Pons (tissue), 1 donor: ENCODE results near the gene SV2C.

Source experiments
- DNase-seq: peaks from one replicate; pipeline ENCODE4 v3.0.0-alpha.2; 2016; ENCODE audit warnings: low spot score

SV2C gene

DNA sequence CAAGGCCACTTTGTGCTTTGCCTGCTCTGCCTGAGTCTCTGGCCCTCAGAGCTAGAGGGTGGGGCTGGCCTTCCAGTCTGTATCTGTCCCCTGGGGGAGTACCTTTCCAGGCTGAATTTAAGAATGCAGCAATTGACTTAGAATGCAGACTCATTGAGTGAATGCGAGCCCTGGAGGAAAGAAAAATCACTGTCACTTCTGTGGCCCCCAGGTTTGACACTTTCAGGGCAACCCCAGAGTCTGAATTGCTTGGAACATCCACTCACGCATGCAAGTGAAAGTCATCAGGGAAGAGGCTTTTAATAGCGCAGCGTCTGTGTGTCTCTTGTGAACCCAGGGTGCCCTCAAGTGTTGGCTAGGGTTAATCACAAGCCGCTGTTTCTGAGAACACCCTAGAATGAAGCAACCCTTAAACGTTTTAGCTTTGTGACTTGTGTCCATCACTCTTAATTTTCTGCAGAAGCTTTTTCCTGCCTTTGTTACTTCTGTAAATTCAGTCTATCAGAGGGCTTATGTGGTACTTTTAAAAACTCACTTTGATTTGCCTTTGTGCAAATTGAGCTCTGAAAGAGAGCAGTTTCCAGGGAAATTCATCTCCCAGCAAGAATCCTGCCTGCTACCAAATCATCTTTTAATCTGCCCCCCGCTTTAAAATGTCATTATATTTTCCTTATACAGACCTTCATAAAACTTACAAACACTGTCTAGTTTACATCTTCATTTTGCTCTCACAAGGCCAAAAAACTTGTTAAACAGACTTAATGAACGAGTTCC lies 173.1 kb downstream of the SV2C start:
- peak; percentile 85 for DNase-seq

- DNase-seq, result no peak
Measured at GRCh38 chr5:76257225-76257833, 174.1 kb downstream of the SV2C start.

- no peak for DNase-seq
Measured at GRCh38 chr5:76257897-76258296, 174.7 kb downstream of the SV2C start.

DNA sequence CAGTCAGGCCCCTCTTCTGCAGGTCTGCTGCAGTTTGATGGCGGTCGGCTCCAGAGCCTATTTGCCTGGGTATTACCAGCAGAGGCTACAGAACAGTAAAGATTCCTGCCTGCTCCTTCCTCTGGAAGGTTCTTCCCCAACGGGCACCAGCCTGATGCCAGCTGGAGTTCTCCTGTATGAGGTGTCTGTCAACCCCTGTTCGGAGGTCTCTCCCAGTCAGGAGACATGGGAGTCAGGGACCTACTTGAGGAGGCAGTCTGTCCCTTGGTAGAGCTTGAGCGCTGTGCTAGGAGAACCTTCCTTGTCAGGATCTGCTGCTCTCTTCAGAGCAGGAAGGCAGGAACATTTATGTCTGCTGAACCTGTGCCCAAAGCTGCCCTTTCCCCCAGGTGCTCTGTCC lies 181.5 kb downstream of the SV2C start:
- DNase-seq, result no peak

- no peak for DNase-seq
Measured at GRCh38 chr5:76269259-76269931, 186.2 kb downstream of the SV2C start.

- no peak for DNase-seq
Measured at GRCh38 chr5:76269932-76270610, 186.9 kb downstream of the SV2C start.

- DNase-seq, result no peak
Measured at GRCh38 chr5:76271836-76272235, 188.7 kb downstream of the SV2C start.

GRCh38 chr5:76273206-76273885 lies 190.2 kb downstream of the SV2C start:
- no peak for DNase-seq

DNA sequence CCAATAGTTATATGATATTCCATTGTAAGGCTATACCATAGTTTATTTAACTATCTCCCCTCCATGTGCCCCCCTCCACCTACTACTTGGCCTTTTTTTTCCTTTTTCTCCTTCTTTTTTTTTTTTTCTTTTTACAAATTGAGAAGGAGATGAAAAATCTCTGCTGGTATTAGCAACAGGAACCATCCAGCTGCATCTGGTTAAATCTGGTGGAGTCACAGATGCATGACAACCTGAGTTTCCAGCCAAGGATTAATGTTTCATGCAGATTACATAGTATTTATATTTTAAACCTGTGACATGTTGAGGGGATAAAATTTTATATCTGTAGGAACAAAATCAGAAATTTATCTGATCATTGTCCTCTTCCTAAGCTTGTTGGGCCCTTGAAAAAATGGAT lies 191.4 kb downstream of the SV2C start:
- no peak for DNase-seq

DNA sequence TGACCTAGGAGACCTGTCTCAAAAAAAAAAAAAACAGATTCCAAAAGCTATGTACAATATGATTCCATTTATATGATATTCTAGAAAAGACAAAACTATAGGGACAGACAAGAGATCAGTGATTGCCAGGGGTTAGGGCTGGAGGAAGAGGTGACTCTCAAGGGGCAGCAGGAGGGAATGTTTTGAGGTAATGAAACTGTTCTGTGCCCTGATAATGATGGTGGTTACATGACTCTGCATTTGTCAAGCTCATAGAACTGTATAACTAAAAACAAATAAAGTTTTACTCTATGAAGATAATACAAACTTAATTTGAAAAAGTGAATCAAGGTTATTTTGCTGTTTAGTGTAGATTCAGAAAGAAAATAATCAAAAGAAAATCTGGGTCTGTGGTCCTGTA lies 194.6 kb downstream of the SV2C start:
- no peak for DNase-seq

DNA sequence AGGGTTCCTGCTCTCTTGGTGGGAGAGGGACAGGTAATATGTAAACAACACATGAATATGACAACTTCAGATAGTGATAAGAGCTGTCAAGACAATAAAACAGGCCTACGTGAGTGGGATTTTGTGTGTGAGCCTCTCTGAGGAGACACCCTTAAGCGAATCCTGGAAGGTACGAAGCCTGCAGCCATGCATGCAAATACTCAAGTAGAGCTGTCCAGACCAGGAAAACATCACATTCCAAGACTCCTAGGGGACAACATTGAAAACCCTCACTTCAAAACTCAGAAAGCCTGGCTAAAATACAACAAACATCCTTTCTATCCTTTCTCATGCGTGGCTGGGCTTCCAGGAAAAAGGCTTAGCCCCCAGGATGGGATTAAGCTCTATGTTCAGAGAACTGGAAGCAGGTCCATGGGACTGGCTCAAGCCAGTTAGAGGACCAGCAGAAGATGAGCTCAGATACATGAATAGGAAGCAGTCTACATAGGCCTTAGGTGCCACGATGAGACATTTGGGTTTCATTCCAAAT lies 195.1 kb downstream of the SV2C start:
- no peak for DNase-seq

DNA sequence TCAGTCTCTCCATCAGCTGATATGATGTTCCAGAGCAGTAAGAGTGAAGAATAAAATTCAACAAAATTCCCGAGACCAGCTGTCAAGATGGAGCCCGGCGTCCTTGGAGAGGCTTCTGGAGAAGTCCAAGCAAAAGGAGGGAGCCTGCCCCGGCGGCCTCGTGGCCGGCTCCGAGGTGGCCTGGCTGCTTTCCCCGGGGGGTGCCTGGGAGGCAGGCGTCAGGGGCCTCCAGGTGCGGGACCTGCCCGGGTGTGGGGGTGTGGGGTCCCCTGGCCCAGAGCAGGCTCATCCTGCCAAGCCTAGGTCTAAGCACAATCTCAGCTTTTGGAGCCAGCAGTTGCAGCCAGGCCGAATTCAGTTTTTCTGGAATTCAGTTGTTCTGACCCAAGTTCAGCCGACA lies 197.3 kb downstream of the SV2C start:
- DNase-seq, result no peak

- DNase-seq, result no peak
Measured at GRCh38 chr5:76283670-76284069, 200.5 kb downstream of the SV2C start.

GRCh38 chr5:76289692-76290091 lies 206.5 kb downstream of the SV2C start:
- DNase-seq, result no peak

DNA sequence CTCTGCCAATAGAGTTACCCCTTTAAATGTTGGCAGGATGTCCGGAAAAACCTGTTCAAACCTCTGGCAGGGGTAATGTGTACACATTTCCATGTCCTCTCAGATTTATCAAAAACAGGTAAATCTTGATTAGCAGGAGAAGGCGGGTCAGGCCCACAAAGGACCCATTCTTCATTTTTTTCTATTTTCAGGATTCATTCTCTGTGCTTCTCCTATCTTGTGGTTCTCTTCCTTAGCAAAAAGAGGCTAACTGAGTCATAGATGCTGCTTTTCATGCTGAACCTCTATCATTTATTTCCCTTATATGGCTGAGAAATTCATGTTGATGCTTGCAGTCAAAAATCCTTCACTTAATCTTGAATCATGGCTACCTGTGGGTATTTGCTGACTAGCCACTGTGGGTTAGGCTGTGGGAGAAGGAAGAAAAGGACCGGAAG lies 207.2 kb downstream of the SV2C start:
- no peak for DNase-seq

DNA sequence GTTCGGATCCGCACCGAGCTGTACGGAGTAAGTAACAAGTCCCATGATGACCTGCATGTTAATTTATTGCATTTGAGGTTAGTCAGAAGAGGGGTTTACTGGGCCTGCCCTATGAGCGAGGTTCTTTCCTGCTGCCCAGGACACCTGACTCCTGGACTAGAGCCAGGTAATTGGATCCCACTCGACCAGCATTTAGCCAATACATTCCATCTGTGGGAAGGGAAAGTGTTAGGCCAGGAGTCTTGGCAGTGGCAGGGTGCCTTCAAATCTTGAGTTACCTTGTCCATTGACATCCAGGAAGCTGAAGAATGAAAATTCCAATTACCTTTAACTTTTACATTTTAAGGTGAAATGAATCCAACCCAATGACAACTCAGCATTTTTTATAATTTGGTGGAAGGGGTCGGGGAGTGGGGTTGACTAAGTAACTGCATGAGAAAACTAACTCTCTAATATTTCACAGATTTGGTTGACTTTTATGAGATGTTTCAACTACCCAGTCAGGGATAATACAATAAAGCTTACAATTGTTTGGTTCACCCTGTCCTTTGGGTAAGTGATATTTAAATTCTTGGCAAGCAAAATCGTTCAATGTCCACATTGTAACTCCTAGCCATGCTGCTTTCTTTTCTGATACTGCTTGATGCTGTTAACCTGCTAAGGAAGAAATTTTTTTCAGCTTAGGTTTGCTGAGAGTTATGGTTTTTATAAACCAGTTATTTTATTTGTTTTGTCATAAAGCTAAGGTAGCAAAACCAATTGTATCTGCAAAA lies 208.3 kb downstream of the SV2C start:
- no peak for DNase-seq

- DNase-seq, result peak; percentile 54
Measured at GRCh38 chr5:76292620-76293322, 209.6 kb downstream of the SV2C start.

DNA sequence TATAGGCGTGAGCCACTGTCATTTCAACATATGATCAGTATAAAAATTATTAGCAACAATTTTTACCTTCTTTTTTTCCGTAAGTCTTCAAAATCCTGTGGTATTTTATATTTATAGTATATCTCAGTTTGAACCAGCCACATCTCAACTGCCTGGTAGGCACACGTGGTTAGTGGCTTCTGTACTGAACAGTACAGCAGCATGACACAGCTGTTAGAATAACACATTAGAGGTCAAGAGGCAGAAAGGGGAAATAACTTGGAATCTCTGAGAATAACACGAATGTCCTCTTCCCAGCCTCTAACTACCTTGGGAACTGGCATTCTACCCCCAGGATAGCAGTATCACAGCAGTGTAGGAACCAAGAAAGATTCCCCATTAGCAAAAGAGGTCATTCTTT lies 211.4 kb downstream of the SV2C start:
- peak; percentile 40 for DNase-seq

DNA sequence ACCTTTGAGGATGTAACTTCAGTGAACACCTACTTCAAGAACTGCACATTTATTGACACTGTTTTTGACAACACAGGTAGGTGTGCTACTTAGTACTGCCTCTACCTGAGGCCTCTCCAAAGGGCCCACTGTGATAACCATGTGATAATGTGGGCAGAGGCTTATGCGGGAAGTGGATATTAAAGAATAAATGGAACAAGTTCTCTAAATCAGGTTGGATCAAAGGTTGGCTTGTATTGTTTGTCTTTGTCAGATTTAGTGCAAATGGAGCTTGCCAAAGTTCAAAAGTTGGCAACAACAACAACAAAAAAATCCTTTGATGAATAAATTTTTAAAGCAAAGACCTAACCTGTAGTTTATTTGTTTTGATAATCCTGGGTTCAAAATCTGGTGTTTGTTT lies 215.7 kb downstream of the SV2C start:
- no peak for DNase-seq

DNA sequence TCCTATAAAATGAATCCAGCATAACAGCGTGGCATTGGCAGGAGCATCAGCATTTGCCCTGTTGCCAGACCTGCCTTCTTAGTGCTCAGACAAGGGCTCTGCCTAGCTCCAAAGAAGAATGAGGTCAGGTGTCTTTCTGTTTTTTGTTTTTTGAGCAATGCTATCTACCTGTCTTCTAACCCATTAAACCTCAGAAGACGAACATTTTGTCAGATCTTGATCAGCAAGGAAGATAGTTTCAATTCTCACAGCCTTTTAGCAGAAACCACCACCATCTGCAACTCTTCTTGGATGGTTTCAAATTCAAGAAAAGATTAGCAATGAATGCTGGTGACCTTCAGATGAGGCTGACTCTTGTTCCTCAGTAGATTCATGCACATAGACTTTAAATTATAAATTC lies 216.4 kb downstream of the SV2C start:
- no peak for DNase-seq
